K562 (cell line): ENCODE data around the gene TBRG4. TPM values are rescaled to one million over a fixed set of nuclear protein-coding genes. Genes with fewer than 3 reads are reported as not detected.

Experiments
- ATAC-seq: fragments of 200-7000 bp; cut with Tn5 transposase; 3 replicates; pipeline ENCODE4 v1.9.1; 2020; ENCODE audit warnings: moderate library complexity
- BruUV-seq: library from RNA; stranded (reverse); fragments of 400-500 nt; replicated peaks from 2 replicates; lab custom pipeline; 2021; lab: Mats Ljungman, UMichigan
- CTCF ChIA-PET: fragments of 300-600 bp; formaldehyde crosslinking; extraction: SDS; loops from one replicate; lab custom pipeline; 2021; ENCODE audit warnings: low intra/inter-chr PET ratio; lab: Yijun Ruan, JAX
- POLR2A ChIA-PET: fragments of 300-600, 350-650 bp; sonication (Branson Sonifier 250); formaldehyde crosslinking; extraction: SDS; loops from one replicate; lab custom pipeline; 2021; ENCODE audit warnings: antibody characterized with exemption, inconsistent platforms; lab: Yijun Ruan, JAX
- DNase-seq, 4 experiments: peaks; one replicate each; pipeline versions ENCODE4 v3.0.0 to v3.0.0-alpha.2; 2011 to 2018; ENCODE audit warnings: low spot score in 3 of 4, mixed read lengths in 3 of 4; ENCODE audit errors: extremely low read depth in 1 of 4
- FAIRE-seq: peaks from 2 replicates; lab custom pipeline; 2011; peaks lifted over from hg19 to GRCh38; lab: Jason Lieb, UNC
- H2AFZ ChIP-seq: 2 replicates; pipeline ENCODE4 v1.6.0; 2011; ENCODE audit warnings: low read depth, low read length, control low read depth, inconsistent platforms
- H3K27ac ChIP-seq: fragments of 200-600 bp; 3 replicates; pipeline ENCODE4 v1.8.0; 2011; ENCODE audit warnings: low read depth, mild to moderate bottlenecking, control low read depth, inconsistent platforms, low read length, moderate library complexity, mixed read lengths; ENCODE audit errors: extremely low read depth
- H3K27me3 ChIP-seq, 2 experiments: fragments of 300-600 bp in 1 of 2; 2 replicates in 1 of 2; 3 replicates in 1 of 2; pipeline versions ENCODE4 v1.6.0 to v1.8.0; 2011; ENCODE audit warnings: inconsistent platforms in 2 of 2, low read length in 2 of 2, mild to moderate bottlenecking in 1 of 2, mixed read lengths in 1 of 2, moderate library complexity in 1 of 2; ENCODE audit not compliant: control insufficient read depth in 2 of 2, insufficient read depth in 2 of 2
- H3K36me3 ChIP-seq: fragments of 300-600 bp; 3 replicates; pipeline ENCODE4 v1.8.0; 2011; ENCODE audit warnings: mild to moderate bottlenecking, low read length, inconsistent platforms; ENCODE audit not compliant: control insufficient read depth, insufficient read depth
- H3K4me1 ChIP-seq, 2 experiments: fragments of 200-600 bp in 1 of 2; replicated peaks in 1 of 2; 2 replicates in 1 of 2; 3 replicates in 1 of 2; pipeline versions ENCODE4 v1.5.1 to v1.8.0; 2011; ENCODE audit warnings: inconsistent platforms in 2 of 2, low read length in 2 of 2, mild to moderate bottlenecking in 1 of 2, mixed read lengths in 1 of 2, moderate library complexity in 1 of 2; ENCODE audit not compliant: control insufficient read depth in 2 of 2, insufficient read depth in 2 of 2
- H3K4me2 ChIP-seq: 2 replicates; pipeline ENCODE4 v1.6.1; 2011; ENCODE audit warnings: low read length, control low read depth, inconsistent platforms, mixed read lengths; ENCODE audit not compliant: insufficient read depth
- H3K4me3 ChIP-seq: fragments of 200-600 bp; sonication (generic), shearing (Covaris generic); 2 replicates; pipeline ENCODE4 v1.5.1; 2016; ENCODE audit warnings: control low read depth, inconsistent platforms
- H3K79me2 ChIP-seq: fragments of 200-600 bp; 3 replicates; pipeline ENCODE4 v1.8.0; 2011; ENCODE audit warnings: low read length, inconsistent platforms; ENCODE audit not compliant: control insufficient read depth, insufficient read depth
- H3K9ac ChIP-seq, 2 experiments: 2 replicates each; pipeline versions ENCODE4 v1.6.0 to v1.6.1; 2011; ENCODE audit warnings: low read depth in 2 of 2, low read length in 2 of 2, control low read depth in 1 of 2, inconsistent platforms in 1 of 2, mild to moderate bottlenecking in 1 of 2, mixed read lengths in 1 of 2; ENCODE audit not compliant: insufficient read depth in 1 of 2
- H3K9me1 ChIP-seq: one replicate; pipeline ENCODE4 v1.6.0; 2011; ENCODE audit warnings: inconsistent platforms, mild to moderate bottlenecking, low read length, moderate library complexity; ENCODE audit not compliant: control insufficient read depth, insufficient read depth
- H3K9me3 ChIP-seq: replicated peaks from 2 replicates; pipeline ENCODE4 v1.5.1; 2011; ENCODE audit warnings: low read depth, low read length, inconsistent platforms; ENCODE audit not compliant: control insufficient read depth, insufficient read depth
- H4K20me1 ChIP-seq: replicated peaks from 2 replicates; pipeline ENCODE4 v1.6.1; 2011; ENCODE audit warnings: low read length, inconsistent platforms, mixed read lengths; ENCODE audit not compliant: control insufficient read depth, insufficient read depth
- MXI1 ChIP-seq: IDR thresholded peaks from 2 replicates; pipeline ENCODE4 v1.6.1; 2011; ENCODE audit warnings: low read depth, mild to moderate bottlenecking, improper control_type of control experiment, low read length
- POLR2G ChIP-seq: fragments of 200-400 bp; formaldehyde crosslinking; IDR thresholded peaks from 2 replicates; pipeline ENCODE4 v1.6.1; 2017; ENCODE audit warnings: low read depth, mild to moderate bottlenecking, antibody characterized with exemption, low read length, moderate library complexity
- SUPT5H ChIP-seq: fragments of 450-650 bp; IDR thresholded peaks from 2 replicates; pipeline ENCODE4 v1.6.1; 2016
- ZNF316 ChIP-seq: fragments of 450-650 bp; IDR thresholded peaks from 2 replicates; pipeline ENCODE4 v1.6.1; 2016
- WGBS: fragments of 100-300 bp; shearing (Covaris generic); methylation state at CpG from one replicate; pipeline ENCODE4 v1.1.6; 2016; ENCODE audit warnings: low coverage, mixed read lengths; ENCODE audit not compliant: insufficient coverage; ENCODE audit errors: missing lambda C conversion rate; 5-methylcytosine and 5-hydroxymethylcytosine counted together
- in situ Hi-C: fragments of 300-500 bp; cut with MboI; formaldehyde crosslinking; loops from 4 replicates; pipeline ENCODE4 v1.15.0; 2018; ENCODE audit warnings: inconsistent platforms, mixed read lengths
- intact Hi-C: fragments of 100-400 bp; cut with micrococcal nuclease; formaldehyde crosslinking; loops from 2 replicates; pipeline ENCODE4 v1.14.2; 2022
- polyA plus RNA-seq, 8 experiments: library from polyadenylated mRNA; depleted of rRNA in 4 of 8; stranded (reverse) in 5 of 8; unstranded in 3 of 8; fragments of >200 nt; fragmentation: Nextera tagmentation in 2 of 8; fragmentation: Illumina TruSeq in 1 of 8; extraction: Ambion mirVana in 2 of 8; extraction: Trizol in 1 of 8; gene quantifications; 2 replicates each; pipeline versions ENCODE4 v1.2.1 to v1.2.3, GENCODE V29; 2011 to 2014; ENCODE audit warnings: inconsistent platforms in 1 of 8, missing spikeins in 1 of 8
- total RNA-seq, 7 experiments: library from RNA; depleted of rRNA in 6 of 7; stranded (reverse); fragments of >200 nt in 6 of 7; fragmentation: Illumina TruSeq in 2 of 7; extraction: Trizol in 2 of 7; gene quantifications; 2 replicates each; pipeline versions ENCODE4 v1.2.1 to v1.2.3, GENCODE V29; 2011 to 2021; ENCODE audit warnings: low replicate concordance in 1 of 7
- TF ChIP-seq, protein P1 (sequence below): sonication (generic); formaldehyde crosslinking; IDR thresholded peaks from 2 replicates; pipeline ENCODE4 v1.8.1; 2023; ENCODE audit warnings: mild to moderate bottlenecking, missing genetic modification reagents
- TF ChIP-seq, protein P2 (sequence below), 3 experiments: IDR thresholded peaks in 2 of 3; conservative IDR thresholded peaks in 1 of 3; 2 replicates each; pipeline ENCODE4 v1.5.1; 2011 to 2012; ENCODE audit warnings: low read length in 3 of 3, mild to moderate bottlenecking in 3 of 3, control low read depth in 2 of 3, improper control_type of control experiment in 1 of 3, inconsistent platforms in 1 of 3, low read depth in 1 of 3, mixed read lengths in 1 of 3, moderate library complexity in 1 of 3; ENCODE audit not compliant: insufficient read depth in 2 of 3

The TBRG4 gene
- total and polyA plus RNA-seq, 9 of the 15 experiments (the other 6 are each of a cell fraction or from before 2014, with no cell fraction given) = 11.2 to 322 (median 216) TPM

DNA sequence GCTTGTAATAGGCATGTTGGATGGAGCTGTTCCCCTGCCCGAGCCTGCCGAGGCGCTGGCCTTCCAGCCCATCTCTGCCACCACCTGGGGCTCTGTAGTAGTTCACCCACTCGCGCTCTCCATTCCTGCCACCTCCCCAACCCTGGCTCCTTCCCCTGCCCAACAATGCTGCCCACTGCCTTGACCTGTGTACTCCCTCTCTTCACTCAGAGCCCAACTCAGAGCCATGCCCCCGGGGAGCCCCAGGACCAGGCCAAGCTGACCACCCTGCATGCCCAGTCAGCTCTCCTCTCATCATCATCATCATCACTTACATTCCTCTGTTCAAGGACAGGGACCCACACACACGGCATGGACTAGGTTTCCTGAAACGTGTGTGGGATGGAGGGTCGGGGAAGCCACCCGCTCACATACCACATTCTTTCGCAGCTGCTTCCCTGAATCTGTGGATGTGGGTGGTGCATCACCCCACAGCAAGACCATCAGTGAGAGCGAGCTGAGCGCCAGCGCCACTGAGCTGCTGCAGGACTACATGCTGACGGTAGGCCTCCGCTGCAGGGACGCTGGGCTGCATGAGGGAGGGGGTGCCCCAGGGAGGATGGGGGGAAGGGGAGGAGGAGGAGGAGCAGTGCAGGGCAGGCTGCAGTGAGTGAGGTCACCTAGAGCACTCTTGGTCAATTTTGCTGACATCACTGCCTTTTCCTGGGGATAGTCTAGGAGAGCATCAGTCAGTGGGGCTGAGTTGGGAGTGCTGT, 38.3 kb downstream of the TBRG4 start:
- no peaks in the 10 kb centered on the region for H3K27me3 ChIP-seq
- ATAC-seq (0 out of 3 replicates have a peak, but pooled peaks have one; percentile 8), FAIRE-seq (no peak), DNase-seq (no peak)
- in situ Hi-C loops = no loop called here
- no peak overlapping the region for H3K4me2 ChIP-seq
- H3K9me1 ChIP-seq = no peaks in the 10 kb centered on the region
- no peak overlapping the region for H3K4me3 ChIP-seq
- WGBS = 95% methylated on average over 12 of the region's 17 CpGs
- intact Hi-C loops = loop anchor here (10.0 kb wide), 1 partner anchor 98 kb away; the partner anchor contains the start of gene MYO1G
- H3K36me3 ChIP-seq = peaks cover 86% of the 10 kb centered on the region; the same call in 2 of the 3 replicates
- no peaks in the 10 kb centered on the region for H3K9me3 ChIP-seq
- peaks cover 0 to 23% of the 10 kb centered on the region in 2 experiments; a peak in 1 of 5 replicates for H3K4me1 ChIP-seq
- H4K20me1 ChIP-seq = 0 out of 2 replicates have a peak, but pooled peaks cover 4% of the 10 kb centered on the region
- no peaks in the 10 kb centered on the region for H3K79me2 ChIP-seq
- no peak overlapping the region for H2AFZ ChIP-seq
- 0 out of 2 replicates have a peak, but pooled peaks have one; percentile 16 for TF ChIP-seq SUPT5H
- TF ChIP-seq MXI1 = no peak
- TF ChIP-seq POLR2G = peak; percentile 42; the same call in 1 of the 2 replicates
- TF ChIP-seq, protein P1, sequence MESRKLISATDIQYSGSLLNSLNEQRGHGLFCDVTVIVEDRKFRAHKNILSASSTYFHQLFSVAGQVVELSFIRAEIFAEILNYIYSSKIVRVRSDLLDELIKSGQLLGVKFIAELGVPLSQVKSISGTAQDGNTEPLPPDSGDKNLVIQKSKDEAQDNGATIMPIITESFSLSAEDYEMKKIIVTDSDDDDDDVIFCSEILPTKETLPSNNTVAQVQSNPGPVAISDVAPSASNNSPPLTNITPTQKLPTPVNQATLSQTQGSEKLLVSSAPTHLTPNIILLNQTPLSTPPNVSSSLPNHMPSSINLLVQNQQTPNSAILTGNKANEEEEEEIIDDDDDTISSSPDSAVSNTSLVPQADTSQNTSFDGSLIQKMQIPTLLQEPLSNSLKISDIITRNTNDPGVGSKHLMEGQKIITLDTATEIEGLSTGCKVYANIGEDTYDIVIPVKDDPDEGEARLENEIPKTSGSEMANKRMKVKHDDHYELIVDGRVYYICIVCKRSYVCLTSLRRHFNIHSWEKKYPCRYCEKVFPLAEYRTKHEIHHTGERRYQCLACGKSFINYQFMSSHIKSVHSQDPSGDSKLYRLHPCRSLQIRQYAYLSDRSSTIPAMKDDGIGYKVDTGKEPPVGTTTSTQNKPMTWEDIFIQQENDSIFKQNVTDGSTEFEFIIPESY (CRISPR knock-in tag) = peak; percentile 87
- TF ChIP-seq, protein P2, sequence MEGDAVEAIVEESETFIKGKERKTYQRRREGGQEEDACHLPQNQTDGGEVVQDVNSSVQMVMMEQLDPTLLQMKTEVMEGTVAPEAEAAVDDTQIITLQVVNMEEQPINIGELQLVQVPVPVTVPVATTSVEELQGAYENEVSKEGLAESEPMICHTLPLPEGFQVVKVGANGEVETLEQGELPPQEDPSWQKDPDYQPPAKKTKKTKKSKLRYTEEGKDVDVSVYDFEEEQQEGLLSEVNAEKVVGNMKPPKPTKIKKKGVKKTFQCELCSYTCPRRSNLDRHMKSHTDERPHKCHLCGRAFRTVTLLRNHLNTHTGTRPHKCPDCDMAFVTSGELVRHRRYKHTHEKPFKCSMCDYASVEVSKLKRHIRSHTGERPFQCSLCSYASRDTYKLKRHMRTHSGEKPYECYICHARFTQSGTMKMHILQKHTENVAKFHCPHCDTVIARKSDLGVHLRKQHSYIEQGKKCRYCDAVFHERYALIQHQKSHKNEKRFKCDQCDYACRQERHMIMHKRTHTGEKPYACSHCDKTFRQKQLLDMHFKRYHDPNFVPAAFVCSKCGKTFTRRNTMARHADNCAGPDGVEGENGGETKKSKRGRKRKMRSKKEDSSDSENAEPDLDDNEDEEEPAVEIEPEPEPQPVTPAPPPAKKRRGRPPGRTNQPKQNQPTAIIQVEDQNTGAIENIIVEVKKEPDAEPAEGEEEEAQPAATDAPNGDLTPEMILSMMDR (IDR thresholded peaks at IDR 0.05 in 2 of 3, conservative IDR thresholded peaks at IDR 0.05 in 1 of 3; ENCODE audit: insufficient read depth in 2 of 3, low read depth in 1 of 3, low read length in 3 of 3) = 0 out of 6 replicates have a peak, but pooled peaks of 1 of the 3 experiments have one; percentile 3
- peak; percentile 38; the same call in 1 of the 2 replicates for TF ChIP-seq ZNF316
- peak overlapping the region in 1 of 2 experiments; percentile 50; a peak in 2 of 4 replicates for H3K9ac ChIP-seq
- no peak overlapping the region for H3K27ac ChIP-seq
- ChIA-PET POLR2A (interaction anchor here (0.5 to 1.2 kb wide), 4 partner anchors 8 to 1337 kb away, joined by 3 to 4 read pairs (median 3); no protein-coding TSS in a partner anchor), CTCF (no interaction called here)
- BruUV-seq = no TSS peak
